HG03025 (cell line): ENCODE results near the gene NUDT9.
"Not testable (repeated sequence)": the region's sequence is repeated elsewhere in the genome, so short reads cannot be mapped to it uniquely, and the experiment has no call there.

ENCODE experiments used
- ATAC-seq: cut with Tn5 transposase; IDR thresholded peaks from one replicate; pipeline ENCODE4 v1.9.1; 2021; ENCODE audit warnings: mild to moderate bottlenecking, moderate library complexity; ENCODE audit not compliant: unreplicated experiment, low FRiP score

Gene NUDT9

GRCh38 chr4:87451537-87451936 lies 29.2 kb downstream of the NUDT9 start:
- no peak for ATAC-seq

- ATAC-seq, result no peak
Measured at GRCh38 chr4:87458913-87459312, 36.5 kb downstream of the NUDT9 start.

- no peak for ATAC-seq
Measured at GRCh38 chr4:87461281-87461700, 38.9 kb downstream of the NUDT9 start.

- ATAC-seq, result no peak
Measured at GRCh38 chr4:87462102-87462501, 39.7 kb downstream of the NUDT9 start.

GRCh38 chr4:87465739-87466366 lies 43.5 kb downstream of the NUDT9 start:
- no peak for ATAC-seq

- no peak for ATAC-seq
Measured at GRCh38 chr4:87469390-87469789, 47.0 kb downstream of the NUDT9 start.

GRCh38 chr4:87476934-87477333 lies 54.6 kb downstream of the NUDT9 start:
- no peak for ATAC-seq

GRCh38 chr4:87478732-87479250 lies 56.4 kb downstream of the NUDT9 start:
- no peak for ATAC-seq

GRCh38 chr4:87481377-87481776 lies 59.0 kb downstream of the NUDT9 start:
- no peak for ATAC-seq

GRCh38 chr4:87483247-87483646 lies 60.9 kb downstream of the NUDT9 start:
- ATAC-seq, result not testable (repeated sequence)

- not testable (repeated sequence) for ATAC-seq
Measured at GRCh38 chr4:87488666-87489065, 66.3 kb downstream of the NUDT9 start.

- ATAC-seq, result no peak
Measured at GRCh38 chr4:87489678-87490077, 67.3 kb downstream of the NUDT9 start.

- no peak for ATAC-seq
Measured at GRCh38 chr4:87490664-87491369, 68.4 kb downstream of the NUDT9 start.

GRCh38 chr4:87491436-87491835 lies 69.1 kb downstream of the NUDT9 start:
- no peak for ATAC-seq

GRCh38 chr4:87491851-87492250 lies 69.5 kb downstream of the NUDT9 start:
- not testable (repeated sequence) for ATAC-seq

GRCh38 chr4:87493115-87493514 lies 70.7 kb downstream of the NUDT9 start:
- ATAC-seq, result no peak

GRCh38 chr4:87497159-87497558 lies 74.8 kb downstream of the NUDT9 start:
- ATAC-seq, result no peak

GRCh38 chr4:87497578-87497977 lies 75.2 kb downstream of the NUDT9 start:
- no peak for ATAC-seq

- ATAC-seq, result peak; percentile 43
Measured at GRCh38 chr4:87498446-87498900, 76.1 kb downstream of the NUDT9 start.

- ATAC-seq, result peak; percentile 81
Measured at GRCh38 chr4:87499403-87500091, 77.2 kb downstream of the NUDT9 start.

GRCh38 chr4:87500092-87500462 lies 77.7 kb downstream of the NUDT9 start:
- peak; percentile 32 for ATAC-seq
